HG02852 (cell line): ENCODE data around the gene NPPA.

Source experiments
- ATAC-seq: cut with Tn5 transposase; IDR thresholded peaks from one replicate; pipeline ENCODE4 v1.9.1; 2021; ENCODE audit warnings: mild to moderate bottlenecking, moderate library complexity; ENCODE audit not compliant: unreplicated experiment

Gene NPPA

DNA sequence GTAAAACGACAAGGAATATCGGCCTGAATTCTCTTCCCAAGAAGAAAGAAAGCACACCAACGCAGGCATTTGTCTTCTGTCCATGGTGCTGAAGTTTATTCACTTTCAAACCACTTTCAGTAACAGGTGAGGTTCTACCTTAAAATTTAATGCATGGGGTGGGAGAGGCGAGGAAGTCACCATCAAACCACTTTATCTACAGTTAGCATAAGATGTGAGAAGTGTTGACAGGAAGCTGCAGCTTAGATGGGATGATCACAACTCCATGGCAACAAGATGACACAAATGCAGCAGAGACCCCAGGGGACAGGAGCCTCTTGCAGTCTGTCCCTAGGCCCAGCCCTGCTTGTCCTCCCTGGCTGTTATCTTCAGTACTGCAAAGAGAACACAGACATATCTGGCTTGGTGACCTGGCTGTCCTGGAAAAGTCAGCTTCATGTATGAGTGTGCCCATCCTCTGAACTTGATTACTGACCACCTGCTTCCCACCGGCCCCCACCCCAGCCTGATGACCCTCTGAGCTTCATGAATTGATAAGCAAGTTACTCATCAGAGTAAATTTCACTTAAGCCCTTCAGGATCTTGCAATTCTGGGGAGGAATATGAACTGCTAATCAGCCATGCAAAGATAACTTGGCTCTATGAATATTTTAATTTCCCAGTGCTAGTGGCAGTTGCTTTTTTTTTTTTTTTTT lies 1.8 kb downstream of the NPPA start:
- no peak for ATAC-seq

DNA sequence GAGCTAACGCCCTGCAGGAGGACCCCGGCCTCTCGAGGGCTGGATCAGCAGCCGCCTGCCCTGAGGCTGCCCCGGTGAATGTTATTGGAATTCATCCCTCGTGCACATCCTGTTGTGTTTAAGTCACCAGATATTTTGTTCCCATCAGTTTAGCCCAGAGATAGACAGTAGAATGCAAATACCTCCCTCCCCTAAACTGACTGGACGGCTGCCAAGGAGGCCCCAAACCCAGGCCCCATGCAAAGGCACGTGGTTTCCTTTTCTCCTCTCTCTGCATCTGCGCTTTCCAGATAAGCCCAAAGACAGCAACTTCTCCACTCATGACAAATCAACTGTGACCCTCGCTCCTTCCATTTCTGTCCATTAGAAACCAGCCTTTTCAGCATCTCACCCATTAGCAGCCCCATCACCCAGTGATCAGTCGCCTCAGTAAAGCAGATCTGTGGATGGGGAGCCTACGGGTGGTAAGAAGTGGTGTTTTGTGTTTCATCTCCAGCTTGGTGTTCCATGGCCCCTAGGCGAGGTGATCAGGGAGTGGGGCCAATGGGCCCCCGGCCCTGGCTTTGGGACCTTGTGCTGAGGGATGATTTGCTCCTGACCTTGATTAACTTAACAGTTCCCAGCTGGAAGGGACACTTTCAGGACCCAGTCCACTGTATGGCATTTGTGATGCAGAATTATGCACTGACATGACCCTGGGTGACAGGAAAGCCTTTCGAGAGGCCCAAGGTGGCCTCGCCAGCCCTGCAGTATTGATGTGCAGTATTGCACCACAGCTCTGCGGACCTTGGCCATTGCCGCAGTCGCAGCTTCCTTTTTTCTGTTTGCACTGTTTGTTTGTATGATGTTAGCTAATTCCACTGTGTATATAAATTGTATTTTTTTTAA lies 5.2 kb downstream of the NPPA start:
- no peak for ATAC-seq

DNA sequence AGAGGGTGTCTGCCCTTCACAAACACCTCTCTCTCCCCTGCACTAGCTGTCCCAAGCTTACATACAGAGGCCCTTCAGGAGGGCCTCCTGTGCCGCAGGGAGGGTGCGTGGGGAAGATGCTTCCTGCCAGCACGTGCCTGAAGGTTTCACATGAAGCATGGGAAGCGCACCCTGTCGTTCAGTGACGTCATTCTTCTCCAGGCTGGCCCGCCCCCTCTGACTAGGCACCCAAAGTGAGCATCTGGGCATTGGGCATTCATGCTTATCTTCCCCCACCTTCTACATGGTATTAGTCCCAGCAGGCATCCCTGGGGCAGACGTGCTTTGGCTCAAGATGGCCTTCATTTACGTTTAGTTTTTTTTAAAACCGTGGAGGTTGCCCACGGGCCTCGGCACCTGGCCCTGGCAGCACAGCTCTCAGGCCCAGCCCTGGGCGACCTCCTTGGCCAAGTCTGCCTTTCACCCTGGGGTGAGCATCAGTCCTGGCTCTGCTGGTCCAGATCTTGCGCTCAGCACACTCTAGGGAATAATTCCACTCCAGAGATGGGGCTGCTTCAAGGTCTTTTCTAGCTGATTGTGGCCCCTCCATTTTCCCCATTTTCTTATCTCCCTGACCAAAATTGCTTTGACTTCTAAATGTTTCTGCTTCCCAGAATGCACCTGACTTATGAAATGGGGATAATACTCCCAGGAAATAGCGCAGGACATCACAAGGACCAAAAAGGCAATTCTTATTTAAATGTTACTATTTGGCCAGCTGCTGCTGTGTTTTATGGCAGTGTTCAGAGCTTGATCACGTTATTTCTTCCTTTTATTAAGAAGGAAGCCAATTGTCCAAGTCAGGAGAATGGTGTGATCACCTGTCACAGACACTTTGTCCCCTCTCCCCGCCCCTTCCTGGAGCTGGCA lies 6.1 kb downstream of the NPPA start:
- ATAC-seq: no peak

DNA sequence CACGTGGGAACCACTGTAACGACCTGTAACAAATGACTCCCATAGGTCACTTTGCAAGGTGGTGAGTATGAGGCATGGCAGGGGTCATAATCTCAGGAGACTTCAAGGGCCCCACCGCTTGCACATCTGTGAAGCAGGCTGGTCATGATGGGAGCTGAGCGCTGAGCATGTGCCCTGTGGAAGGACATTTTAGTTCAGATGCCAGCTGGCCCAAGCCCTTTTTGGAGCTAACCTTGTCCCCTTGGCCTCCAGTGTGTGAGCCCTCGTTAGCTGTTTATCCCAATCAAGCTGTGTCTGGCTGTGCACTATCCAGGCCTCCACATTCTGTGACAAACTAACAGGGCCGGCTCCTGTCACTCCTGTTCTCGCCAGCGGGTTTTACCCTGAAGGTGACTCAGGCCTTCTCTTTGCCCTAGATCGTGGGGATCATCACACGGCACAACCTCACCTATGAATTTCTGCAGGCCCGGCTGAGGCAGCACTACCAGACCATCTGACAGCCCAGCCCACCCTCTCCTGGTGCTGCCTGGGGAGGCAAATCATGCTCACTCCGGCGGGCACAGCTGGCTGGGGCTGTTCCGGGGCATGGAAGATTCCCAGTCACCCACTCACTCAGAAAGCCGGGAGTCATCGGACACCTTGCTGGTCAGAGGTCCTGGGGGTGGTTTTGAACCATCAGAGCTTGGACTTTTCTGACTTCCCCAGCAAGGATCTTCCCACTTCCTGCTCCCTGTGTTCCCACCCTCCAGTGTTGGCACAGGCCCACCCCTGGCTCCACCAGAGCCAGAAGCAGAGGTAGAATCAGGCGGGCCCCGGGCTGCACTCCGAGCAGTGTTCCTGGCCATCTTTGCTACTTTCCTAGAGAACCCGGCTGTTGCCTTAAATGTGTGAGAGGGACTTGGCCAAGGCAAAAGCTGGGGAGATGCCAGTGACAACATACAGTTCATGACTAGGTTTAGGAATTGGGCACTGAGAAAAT lies 7.6 kb downstream of the NPPA start:
- ATAC-seq: no peak

DNA sequence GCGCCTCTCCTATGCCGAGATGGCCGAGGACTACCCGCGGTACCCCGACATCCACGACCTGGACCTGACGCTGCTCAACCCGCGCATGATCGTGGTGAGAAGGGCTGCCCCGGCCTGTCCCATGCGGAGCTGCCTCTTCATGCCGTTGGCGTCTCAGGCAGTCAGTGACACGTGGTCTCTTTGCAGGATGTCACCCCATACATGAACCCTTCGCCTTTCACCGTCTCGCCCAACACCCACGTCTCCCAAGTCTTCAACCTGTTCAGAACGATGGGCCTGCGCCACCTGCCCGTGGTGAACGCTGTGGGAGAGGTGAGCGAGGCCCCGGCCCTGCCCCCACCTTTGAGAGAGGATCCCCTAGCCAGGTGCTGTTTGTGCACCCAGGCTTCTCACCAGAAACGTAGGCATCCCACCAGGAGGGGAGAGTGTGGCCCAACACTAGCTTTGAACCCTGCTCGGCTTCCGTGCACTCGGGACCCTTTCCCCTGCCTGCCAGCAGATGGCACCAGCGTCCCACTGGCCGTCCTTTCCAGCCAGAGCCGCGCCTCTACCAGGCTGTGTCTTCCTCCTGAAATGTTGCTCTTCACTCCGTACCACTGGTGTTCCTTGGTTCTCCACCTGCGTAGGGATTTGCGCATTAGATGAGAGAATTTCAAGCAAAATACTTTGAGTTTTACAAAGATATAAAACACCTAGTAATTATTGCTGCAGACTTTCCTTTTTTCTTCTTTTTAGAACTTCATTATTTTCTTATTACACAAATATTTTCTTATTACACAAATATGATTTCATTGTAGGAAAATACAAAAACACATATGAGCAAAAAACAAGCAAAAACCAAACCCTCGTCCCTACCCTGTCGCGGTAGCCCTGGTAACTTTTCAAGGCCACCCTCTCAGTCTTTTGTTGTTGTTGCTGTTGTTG lies 9.0 kb downstream of the NPPA start:
- ATAC-seq: no peak

DNA sequence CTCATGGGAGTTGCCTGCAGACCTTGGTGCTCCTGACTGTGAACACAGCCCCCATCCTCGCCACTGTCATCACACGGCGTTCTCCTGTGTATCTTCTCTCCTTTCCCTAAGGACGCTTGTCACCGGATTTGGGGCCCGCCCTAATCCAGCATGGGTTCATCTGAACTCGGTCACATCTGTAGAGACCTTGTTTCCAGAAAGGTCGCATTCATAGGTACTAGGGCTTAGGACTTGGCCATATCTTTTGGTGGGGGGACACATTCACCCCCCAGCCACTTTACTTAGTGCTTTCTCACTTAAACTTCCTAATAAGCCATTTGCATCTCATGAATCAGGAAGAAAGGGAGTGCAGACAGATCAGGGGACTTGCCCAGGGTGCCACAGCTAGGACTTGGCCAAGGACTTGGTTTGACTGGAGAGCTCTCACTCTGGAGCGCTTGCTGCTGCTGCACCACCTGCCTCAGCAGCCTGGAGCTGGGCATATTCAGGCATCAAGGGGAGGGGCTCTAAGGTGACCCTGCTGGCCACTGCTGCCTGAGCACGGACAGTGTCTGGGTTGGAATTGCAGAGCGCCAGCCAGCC lies 9.7 kb downstream of the NPPA start:
- no peak for ATAC-seq

DNA sequence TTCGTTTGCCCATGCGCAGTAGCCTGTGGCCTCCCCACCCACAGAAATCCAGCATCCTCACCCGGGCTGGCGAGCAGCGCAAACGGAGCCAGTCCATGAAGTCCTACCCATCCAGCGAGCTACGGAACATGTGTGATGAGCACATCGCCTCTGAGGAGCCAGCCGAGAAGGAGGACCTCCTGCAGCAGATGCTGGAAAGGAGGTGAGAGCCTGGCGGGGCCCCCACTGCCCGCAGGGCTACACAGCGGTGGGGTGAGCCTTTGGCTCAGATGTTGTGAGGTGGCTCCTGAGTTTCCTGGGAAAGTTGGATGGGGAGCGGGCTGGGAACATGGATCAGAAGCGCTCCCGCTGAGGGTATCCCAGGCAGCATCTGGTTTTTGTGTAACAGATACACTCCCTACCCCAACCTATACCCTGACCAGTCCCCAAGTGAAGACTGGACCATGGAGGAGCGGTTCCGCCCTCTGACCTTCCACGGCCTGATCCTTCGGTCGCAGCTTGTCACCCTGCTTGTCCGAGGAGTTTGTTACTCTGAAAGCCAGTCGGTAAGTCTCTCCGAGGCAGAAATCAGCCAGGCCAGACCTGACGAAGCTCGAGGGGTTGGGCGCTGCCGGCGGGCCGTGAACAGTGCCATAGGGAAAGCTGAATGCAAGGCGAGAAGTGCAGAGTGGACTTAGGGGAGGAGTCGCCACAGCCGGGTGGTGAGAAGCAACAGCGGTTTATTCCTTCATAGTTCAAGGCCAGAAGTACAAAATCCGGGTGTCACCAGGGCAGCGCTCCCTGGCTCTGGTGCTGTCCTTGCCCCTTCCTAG lies 10.4 kb downstream of the NPPA start:
- no peak for ATAC-seq

DNA sequence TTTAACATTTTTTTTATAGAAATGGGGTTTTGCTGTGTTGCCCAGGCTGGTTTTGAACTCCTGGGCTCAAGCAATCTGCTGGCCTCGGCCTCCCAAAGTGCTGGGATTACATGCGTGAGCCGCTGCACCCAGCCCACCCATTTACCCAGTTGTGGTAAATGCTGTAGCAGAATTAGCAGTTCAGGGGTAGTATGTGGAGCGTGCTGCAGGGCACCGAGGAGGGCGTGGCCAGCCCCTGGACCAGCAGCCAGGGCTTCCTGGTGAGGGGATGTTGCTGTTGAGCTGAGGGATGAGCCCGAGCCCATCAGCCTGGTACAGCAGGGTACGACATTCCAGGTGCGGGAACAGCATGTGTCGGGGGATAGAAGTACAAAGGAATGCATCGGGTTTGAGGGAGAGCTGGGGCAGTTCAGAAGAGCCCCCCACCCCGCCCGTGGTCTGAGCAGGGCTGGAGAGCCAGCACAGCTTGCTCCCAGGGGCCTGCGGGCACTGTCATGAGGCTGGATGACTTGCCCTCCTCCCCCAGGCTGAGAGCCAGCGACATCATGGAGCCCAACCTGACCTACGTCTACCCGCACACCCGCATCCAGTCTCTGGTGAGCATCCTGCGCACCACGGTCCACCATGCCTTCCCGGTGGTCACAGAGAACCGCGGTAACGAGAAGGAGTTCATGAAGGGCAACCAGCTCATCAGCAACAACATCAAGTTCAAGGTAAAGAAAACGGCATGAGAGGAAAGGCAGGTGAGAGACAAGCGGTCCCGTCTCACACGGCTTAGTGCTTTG lies 11.9 kb downstream of the NPPA start:
- ATAC-seq: no peak

DNA sequence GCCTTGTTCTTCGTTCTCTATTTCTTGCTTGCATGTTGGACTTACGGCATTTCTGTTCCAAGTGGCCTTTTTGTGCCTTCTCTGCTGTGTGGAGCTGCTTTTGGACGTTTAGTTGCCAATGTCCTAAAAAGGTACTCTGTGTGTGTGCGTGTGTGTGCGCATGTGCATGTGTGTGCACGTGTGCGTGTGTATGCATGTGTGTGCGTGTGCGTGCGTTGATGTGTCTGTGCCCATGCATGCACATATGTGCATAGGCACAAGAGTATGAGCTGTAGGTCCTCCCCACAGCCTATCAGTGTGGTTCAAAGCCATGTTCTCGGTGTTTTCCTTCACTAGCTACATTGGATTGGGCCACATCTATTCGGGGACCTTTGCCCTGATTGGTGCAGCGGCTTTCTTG lies 13.7 kb downstream of the NPPA start:
- ATAC-seq: no peak

DNA sequence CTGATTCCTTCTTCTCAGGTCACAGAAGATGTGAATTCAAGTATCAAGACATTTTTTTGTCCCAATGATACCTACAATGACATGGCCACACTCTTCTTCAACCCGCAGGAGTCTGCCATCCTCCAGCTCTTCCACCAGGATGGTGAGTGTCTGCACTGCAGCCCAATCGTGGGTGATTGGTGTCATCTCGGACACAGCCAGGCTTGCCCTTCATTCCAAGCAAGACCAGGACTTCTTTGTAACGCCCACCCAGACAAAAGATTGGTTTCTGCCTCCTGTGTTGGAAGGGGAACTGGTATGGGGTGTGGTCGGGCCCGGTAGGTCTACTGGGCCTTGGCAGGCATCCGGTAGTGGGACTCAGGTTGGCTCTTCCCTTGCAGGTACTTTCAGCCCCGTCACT lies 14.1 kb downstream of the NPPA start:
- no peak for ATAC-seq

DNA sequence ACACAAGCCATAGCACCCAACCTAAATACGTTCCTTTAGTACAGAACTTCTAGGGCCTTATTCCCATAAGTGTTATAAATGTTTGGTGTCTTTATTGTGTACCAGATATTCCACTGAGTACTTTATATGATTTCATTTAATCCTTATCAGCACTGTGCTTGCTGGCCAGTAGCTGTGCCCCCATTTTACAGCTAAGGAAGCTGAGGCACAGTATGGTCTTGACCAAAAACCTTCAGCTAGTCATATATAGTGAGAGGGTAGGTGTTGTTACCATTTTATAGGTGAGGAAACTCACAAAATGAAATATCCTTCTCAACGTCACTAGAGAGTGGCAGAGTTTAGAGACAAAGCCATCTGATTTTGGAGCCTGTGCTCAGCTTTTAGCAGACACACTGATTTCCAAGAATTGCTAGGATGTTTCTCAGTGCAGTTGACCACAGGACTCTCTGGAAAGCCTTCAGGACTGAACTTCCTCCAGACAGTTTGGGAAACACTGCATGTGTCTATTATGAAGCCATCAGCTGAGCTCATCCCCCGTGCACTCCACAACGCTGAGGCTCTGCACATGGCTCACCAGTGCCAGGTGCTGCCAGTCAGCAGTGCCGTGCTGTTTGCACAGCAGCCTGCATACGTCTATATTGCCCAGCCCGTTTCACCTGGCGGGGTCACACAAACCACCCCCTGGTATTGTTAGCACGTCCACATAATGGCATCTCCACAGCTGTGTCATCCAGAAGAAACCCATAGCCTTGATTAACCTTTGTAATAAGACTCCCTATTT lies 15.4 kb downstream of the NPPA start:
- ATAC-seq: no peak

DNA sequence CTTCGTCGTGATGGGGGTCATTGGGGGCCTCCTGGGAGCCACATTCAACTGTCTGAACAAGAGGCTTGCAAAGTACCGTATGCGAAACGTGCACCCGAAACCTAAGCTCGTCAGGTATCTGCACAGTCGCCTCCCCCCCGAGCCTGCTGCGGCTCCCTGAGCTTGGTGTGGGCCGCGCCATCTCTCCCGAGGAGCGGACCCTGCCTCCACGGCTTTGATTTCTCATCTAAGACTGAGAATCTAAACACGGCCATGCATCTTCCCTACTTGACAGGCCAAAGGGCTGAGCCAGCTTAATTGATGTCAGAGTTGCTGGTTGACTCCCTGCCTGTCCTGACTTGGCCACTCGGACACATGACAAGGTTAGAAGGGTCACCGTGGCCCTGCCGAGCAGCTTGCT lies 19.1 kb downstream of the NPPA start:
- no peak for ATAC-seq

DNA sequence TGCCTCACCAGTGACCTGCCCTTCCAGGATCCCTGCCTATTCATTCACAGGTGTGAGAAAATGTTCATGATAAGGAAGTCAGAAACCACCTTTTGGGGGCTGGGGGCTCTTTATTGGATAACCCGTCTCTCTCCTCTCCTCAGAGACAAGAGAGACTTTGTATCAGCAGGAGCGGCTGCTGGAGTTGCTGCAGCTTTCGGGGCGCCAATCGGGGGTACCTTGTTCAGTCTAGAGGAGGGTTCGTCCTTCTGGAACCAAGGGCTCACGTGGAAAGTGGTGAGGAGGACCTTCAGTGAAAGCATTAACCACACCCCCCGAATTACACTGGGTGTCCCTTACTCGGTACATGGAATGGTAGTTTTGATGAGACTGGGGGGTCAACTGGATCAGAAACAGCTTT lies 20.6 kb downstream of the NPPA start:
- no peak for ATAC-seq

DNA sequence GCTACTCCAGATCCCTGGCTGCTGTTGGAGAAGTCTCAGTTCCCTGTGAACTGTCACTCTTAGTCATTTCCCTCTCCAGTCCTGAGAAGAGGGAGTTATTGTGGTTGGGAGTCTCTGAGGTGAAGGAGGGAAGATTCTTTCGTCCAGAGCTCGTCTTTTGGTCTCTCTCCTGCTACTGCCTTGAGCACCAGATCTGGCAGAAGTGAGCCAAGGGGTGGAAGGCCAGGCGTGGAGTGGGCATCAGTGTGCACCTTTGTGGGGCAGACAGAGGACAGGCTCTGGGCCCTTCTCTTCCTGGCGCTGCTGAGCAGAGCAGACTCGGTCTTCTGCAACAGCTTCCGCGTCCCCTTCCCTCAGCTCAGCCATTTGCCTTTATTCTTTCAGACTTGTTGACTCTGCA lies 22.5 kb downstream of the NPPA start:
- ATAC-seq: no peak

DNA sequence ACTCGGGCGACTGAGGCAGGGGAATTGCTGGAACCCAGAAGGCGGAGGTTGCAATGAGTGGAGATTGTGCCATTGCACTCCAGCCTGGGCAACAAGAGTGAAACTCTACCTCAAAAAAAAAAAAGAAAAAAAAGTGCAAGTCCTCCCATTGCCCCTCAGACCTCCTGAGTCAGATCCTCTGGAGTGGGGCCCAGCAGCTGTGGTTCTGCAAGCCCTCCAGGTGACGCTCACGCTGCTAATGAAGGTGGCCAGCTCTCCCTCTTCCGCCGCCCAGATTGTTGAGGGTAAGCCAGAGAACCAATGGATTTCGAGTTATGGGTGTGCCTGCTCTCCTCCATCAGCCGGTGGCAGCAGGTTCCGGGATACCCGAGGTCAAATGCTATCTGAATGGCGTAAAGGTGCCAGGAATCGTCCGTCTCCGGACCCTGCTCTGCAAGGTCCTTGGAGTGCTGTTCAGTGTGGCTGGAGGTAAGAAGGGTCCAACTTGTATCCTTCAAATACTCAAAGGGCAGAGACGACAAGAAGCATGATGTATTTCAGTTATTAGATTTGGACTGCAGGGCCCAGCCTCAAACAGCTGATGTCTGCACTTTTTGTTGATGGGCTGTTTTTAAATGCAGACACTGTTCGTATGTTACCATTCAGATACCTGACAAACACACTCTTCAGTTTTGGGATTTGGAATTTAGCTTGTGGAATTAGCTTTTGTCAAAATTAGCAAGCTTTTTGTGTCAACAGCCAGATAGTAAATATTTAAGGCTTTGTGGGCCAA lies 24.0 kb downstream of the NPPA start:
- ATAC-seq: no peak

DNA sequence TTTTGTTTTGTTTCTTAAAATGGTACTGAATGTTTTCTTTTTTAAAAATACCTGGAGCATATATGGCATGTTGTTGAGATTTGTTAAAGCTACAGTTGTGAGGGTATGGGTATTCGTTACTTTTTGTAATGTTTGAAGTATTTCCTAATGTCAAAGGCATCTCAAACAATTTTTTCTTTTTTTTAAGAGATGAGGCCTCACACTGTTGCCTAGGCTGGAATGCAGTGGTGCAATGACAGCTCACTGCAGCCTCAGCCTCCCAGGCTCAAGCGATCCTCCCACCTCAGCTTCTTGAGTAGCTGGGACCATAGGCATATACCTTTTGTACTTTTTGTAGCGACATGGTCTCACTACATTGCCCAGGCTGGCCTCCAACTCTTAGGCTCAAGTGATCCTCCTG lies 25.5 kb downstream of the NPPA start:
- no peak for ATAC-seq
